Neural progenitor cell (in vitro differentiated cells): Measurements from ENCODE around the gene GRIK1.

Source experiments
- CTCF ChIP-seq: fragments of 200-600 bp; sonication (generic); IDR thresholded peaks from 2 replicates; pipeline ENCODE4 v1.5.1; 2017; ENCODE audit warnings: antibody characterized with exemption, mild to moderate bottlenecking
- EZH2 ChIP-seq: fragments of 200-600 bp; sonication (generic); IDR thresholded peaks from 2 replicates; pipeline ENCODE4 v1.6.1; 2017; ENCODE audit warnings: antibody characterized with exemption, mild to moderate bottlenecking, moderate library complexity
- EZH2phosphoT487 ChIP-seq: fragments of 200-600 bp; sonication (generic); IDR thresholded peaks from 2 replicates; pipeline ENCODE4 v1.6.1; 2017; ENCODE audit warnings: antibody characterized with exemption

GRCh38 chr21:29582855-29583254, 356.9 kb downstream of the GRIK1 start:
- no peak for TF ChIP-seq EZH2phosphoT487
- no peak for TF ChIP-seq CTCF
- TF ChIP-seq EZH2: no peak
